HG02798 (cell line): ENCODE measurements around the gene SFN.
"Not testable (repeated sequence)": the region's sequence is repeated elsewhere in the genome, so short reads cannot be mapped to it uniquely, and the experiment has no call there.

ENCODE experiments used
- ATAC-seq: cut with Tn5 transposase; IDR thresholded peaks from one replicate; pipeline ENCODE4 v1.9.1; 2021; ENCODE audit warnings: mild to moderate bottlenecking; ENCODE audit not compliant: unreplicated experiment, poor library complexity

SFN gene

GRCh38 chr1:26861889-26862378 lies 1.0 kb upstream of the SFN start:
- ATAC-seq = no peak

GRCh38 chr1:26863685-26864077 lies 732 bp downstream of the SFN start:
- ATAC-seq = no peak

GRCh38 chr1:26864610-26865480 lies 1.9 kb downstream of the SFN start:
- ATAC-seq = peak; percentile 93

GRCh38 chr1:26873097-26873496 lies 10.1 kb downstream of the SFN start:
- not testable (repeated sequence) for ATAC-seq

DNA sequence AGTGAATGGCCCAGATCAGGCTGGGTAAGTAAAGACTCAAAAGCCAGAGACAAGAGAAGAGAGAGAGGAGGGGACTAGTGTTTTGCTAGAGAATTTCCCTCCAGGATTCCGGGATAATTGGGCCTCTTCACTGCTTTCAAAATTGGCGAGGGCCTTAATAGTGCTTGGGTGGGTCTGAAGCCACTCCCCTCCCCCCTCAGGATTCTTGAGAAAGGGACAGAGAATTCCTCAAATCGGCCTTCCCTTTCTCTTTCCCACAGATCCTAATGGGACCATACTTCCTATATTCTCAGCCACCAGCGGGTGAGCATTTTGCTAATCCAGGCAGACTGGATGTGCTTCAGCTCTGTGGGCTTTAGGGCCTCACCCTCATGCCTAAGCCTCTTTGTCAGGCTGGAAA lies 11.9 kb downstream of the SFN start:
- no peak for ATAC-seq

DNA sequence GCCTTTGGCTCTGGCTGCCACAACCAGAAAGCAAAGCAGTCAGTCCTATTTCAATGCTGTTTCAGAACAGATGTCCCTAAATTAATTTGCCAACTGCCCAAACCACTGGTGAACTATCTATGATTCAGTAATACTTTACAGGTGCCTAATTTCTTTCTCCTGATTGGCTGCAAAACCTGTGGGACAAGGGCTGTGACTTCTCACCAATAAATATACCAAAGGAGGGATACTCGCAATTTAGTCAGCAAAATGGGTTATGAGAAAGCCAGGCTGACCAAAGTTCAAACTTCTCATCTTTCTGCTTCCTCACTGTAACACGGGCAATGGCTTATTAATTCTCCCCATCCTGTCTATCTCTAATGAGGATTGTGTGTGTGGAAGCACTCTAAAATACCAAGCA lies 14.4 kb downstream of the SFN start:
- no peak for ATAC-seq

DNA sequence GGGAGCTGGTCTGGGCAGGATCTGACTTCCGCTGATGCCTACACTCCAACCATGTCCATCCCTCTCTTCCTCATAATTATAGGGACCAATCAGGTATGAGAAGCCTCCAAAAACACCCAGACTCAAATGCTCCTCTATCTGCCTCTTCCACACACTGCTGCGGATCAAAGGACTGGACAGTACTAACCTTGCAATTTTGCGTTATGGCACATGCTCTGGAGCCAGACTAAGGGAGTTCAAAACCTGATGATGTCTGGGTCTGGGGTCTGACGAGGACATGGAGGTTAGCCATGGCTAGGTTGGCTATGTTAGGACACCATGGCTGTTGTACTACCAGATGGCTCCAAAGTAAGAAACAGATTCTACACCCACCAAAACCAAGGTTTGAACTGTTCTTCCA lies 16.8 kb downstream of the SFN start:
- ATAC-seq = no peak

GRCh38 chr1:26881611-26882010 lies 18.7 kb downstream of the SFN start:
- ATAC-seq = not testable (repeated sequence)

DNA sequence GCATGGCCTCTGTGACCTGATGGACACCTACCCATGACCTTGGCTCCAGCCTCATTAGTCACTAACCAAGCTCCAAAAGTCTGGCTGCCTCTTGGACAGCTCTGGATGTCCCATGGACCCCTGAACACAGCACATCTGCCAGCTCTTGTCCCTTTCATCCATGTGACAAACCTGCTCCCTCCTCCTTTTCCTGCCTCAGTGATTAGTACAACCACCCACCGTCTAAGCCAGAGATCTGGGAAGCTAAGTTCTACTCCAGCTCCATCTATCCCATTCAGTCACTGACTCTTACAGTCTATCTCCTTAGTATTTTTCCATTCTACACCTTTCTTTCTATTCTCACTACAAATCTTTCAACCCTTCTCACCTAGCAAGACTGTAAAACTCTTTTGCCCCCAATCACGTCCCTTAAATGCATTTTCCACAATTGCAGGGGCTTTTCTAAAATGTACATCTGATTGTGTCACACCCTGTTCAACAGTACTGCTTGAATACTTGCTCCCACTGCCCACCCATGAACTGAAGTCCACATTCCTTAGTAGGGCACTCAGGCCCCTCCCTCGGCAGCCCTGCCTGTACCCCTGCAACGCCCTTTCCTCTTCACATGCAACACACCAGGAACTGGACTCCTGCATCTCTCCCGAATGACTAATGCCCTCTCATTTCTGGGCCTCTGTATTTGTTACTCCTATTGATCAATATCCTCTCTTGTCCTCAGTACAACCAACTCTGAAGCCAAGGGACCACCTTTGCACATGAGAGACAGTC lies 19.9 kb downstream of the SFN start:
- no peak for ATAC-seq

- no peak for ATAC-seq
Measured at GRCh38 chr1:26887125-26887524, 24.2 kb downstream of the SFN start.

DNA sequence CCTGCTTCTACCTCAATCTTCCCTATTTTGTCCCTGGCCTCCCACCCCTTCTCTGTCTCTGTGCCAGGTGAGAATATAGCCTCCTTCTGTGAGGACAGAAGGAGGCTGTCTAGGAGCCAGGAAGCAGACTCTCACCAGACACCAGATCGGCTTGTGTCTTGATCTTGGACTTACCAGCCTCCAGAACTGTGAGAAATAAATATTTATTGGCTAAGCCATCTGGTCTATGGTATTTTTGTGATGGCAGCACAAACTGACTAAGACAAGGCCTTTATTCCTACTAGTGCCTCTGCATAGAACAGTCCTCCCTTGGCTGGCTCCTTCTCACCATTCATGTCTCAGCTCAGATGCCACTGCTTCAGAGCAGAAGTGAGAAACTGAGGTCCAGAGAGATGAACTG lies 25.3 kb downstream of the SFN start:
- ATAC-seq = no peak

DNA sequence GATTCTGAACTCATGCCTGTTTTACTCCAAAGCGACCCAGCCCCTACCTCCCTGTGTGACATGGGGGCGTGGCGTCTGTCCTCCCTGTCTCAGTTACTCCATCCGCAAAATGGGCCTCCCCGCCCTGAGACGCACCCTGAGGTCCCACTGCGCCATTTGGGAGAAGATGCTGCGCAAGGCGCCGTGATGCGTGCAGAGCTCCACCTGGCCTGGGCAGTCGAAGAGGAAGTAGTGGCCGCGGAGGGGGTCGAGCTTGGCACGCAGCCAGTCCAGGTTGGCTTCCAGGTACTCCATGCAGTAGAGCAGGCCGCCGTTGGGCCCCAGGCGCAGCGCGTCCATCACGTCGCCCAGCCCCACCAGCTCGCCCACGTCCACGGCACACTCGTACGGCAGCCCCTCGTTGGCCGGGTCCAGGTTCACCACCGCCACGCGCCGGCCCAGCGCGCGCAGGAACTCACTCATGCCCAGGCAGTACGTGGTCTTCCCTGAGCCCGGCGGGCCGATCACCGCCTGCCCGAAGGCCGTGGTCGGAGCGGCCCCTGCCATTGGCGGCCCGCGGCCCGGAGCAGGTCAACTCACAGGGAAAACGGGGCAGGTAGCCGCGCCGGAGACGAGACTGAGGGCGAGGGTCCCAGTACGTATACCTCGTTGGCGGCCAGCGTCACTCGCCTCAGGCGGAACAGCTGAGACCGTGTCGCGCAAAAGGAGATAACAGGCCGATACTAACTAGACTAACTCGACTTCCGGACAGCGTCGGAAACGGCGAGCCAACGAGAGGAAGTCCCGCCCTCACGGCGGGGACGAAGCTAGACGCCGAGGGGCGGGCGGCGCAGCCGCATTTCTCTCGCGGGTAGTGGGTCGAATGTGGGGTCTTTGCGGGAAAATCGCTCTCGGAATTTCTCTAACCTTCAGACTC lies 26.9 kb downstream of the SFN start, which contains the start of gene GPN2:
Gene GPN2 (minus strand): TSS at position 733 of the 916 bp plus-strand sequence. CDS start 187 bp downstream, at position 546.
- ATAC-seq = peak; percentile 90

GRCh38 chr1:26890467-26890796 lies 27.5 kb downstream of the SFN start:
- ATAC-seq = peak; percentile 32

GRCh38 chr1:26894263-26894662 lies 31.3 kb downstream of the SFN start:
- ATAC-seq = no peak

DNA sequence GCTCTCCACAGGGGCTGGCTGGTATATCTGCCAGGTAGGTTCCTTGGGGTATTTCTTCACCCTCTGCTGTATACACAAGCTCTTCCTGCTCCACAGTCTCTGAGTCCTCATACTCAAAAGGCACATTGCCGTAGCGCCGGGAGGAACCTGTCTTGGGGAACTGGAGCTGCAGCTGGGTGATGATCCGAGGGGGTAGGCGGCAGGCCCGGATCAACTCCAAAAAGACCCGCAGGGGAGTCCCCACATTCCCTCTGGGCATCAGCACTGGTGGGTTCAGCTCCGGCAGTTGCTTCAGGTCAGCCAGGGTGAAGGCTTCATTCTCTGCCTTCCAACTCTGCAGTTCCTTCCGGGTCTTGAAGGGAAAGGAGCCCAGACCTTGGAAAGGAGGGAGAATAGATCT lies 34.4 kb downstream of the SFN start:
- ATAC-seq = no peak

DNA sequence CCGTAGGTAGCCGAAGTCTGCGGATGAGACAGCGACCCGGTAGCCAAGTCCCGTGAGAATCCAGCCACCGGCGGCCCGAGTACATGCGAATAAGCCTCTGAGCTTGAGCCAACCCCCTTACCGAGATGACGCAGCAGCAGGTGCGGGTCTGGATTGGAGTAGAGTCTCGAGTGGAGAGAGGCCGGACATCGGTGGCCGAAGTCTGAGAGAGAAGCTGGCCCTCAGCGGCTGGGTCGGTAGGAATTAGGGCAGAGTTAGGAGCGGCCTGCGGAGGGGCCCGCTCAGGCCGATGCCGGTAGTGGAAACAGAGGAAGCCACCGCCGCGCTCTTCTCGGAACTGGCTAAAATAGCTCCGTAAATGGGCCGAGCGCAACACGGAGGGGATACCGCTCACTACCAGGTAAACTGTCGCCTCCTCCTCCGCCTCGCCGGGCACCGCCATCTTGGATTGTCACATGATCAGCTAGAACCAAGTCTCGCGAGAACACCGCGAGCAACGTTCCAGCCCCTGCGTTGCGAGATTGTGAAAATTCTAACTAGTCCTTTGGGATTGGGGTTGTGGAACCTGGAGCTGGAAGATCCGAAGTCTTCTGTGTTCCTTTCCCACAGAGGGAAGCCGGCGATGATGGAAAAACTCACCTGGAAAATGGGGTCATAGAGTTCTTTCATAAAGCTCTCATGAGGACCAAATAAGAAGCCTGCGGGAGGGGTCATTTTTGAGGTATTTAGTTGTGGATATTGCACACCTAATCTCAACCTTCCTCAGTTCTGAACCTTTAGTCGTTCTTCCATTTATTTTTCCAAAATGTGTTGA lies 37.3 kb downstream of the SFN start, which contains the start of gene GPATCH3:
Gene GPATCH3 (minus strand): TSS at position 467 of the 814 bp plus-strand sequence. CDS start 25 bp downstream, at position 442.
- peak; percentile 78 for ATAC-seq

DNA sequence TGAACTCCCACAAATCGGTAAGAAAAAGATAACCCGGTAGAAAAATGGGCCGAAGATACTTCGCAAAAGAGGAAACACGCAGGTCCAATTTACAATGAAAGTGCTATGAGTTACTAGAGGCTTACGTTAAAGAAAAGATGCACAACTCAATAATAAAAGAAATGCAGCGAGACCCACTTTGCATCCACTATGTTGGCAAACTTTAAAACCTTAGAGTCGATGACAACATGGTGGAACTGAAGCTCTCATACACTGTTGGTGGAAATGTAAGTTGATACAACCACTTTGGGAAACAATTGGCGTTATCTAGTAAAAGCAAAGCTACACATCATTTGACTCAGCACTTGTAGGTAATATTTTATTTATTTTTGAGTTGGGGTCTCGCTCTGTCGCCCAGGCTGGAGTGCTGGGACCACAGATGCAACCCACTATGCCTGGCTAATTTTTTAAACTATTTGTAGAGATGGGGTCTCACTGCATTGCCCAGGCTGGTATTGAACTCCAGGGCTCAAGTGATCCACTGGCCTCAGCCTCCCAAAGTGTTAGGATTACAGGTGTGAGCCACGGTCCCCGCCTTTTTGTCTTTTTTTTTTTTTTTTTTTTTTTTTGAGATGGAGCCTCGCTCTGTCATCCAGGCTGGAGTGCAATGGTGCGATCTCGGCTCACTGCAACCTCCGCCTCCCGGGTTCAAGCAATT lies 38.0 kb downstream of the SFN start:
- no peak for ATAC-seq

GRCh38 chr1:26907071-26907917 lies 44.3 kb downstream of the SFN start:
- ATAC-seq = no peak
